Mucosa of stomach (tissue), 1 donor: ENCODE data around the gene CLDN6.

Experiments used
- H3K27me3 ChIP-seq: one replicate; pipeline ENCODE4 v1.7.0; 2013; ENCODE audit warnings: mild to moderate bottlenecking, low read length; ENCODE audit not compliant: control insufficient read depth, insufficient read depth
- H3K36me3 ChIP-seq: one replicate; pipeline ENCODE4 v1.7.0; 2013; ENCODE audit warnings: low read length; ENCODE audit not compliant: control insufficient read depth, insufficient read depth
- H3K4me1 ChIP-seq: one replicate; pipeline ENCODE4 v1.7.0; 2013; ENCODE audit warnings: mild to moderate bottlenecking, low read length; ENCODE audit not compliant: control insufficient read depth, insufficient read depth
- H3K4me3 ChIP-seq: one replicate; pipeline ENCODE4 v1.7.0; 2013; ENCODE audit warnings: low read length
- H3K9ac ChIP-seq: one replicate; pipeline ENCODE4 v1.7.0; 2013; ENCODE audit warnings: mild to moderate bottlenecking, low read length, moderate library complexity
- H3K9me3 ChIP-seq: one replicate; pipeline ENCODE4 v1.7.0; 2013; ENCODE audit warnings: mild to moderate bottlenecking, low read length, moderate library complexity; ENCODE audit not compliant: control insufficient read depth
- donor health status: Pancreatic carcinoma.

The CLDN6 gene

DNA sequence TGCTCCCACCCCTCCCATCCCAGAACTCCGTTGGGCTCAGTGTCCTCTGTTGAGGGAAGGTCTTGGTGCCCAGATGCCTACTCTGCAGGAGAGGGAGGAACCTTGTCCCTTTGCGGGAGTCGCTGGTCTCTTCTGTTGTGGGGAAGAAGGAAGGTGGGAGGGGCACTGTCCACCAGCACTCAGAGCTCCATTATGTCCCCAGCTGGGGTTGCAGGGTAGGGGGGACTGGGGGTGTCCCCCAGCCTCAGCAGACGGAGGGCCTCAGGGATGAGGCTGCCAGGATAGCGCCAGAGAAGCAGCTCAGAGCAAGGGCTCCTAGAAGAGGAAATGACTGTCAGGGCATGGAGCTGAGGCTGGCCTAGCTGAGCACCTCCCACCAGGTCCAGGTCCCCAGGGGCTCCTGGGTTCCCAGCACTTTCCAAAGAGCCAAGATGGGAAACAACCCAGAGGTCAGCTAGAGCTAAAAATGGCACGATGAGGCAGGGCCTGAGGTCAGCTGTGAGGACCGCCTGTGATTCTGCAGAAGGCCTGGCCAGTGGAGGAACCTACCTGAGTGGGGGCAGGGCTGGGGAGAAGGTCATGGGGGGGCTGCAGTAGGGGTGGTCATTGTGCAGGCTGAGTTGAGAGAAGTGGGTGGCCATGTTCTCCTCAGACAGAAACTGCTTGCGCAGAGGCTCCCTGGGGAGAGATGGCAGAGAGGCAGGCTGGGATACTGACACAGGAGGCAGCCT lies 4.9 kb upstream of the CLDN6 start:
- H3K4me1 ChIP-seq: peaks cover 28% of the 10 kb centered on the region
- no peaks in the 10 kb centered on the region for H3K36me3 ChIP-seq
- H3K27me3 ChIP-seq: peaks cover 1% of the 10 kb centered on the region
- peak overlapping the region; percentile 79 for H3K9ac ChIP-seq
- peak overlapping the region; percentile 82 for H3K4me3 ChIP-seq
- H3K9me3 ChIP-seq: no peaks in the 10 kb centered on the region

GRCh38 chr16:3022208-3022683 lies 4.3 kb upstream of the CLDN6 start:
- Histone ChIP-seq H3K4me3 (peak overlapping the region; percentile 82), H3K27me3 (peaks cover 6% of the 10 kb centered on the region), H3K9ac (peak overlapping the region; percentile 79), H3K9me3 (no peaks in the 10 kb centered on the region), H3K36me3 (no peaks in the 10 kb centered on the region), H3K4me1 (peaks cover 25% of the 10 kb centered on the region)

GRCh38 chr16:3021449-3022207 lies 3.6 kb upstream of the CLDN6 start:
- Histone ChIP-seq H3K9me3 (no peaks in the 10 kb centered on the region), H3K4me1 (peaks cover 25% of the 10 kb centered on the region), H3K27me3 (peaks cover 9% of the 10 kb centered on the region), H3K4me3 (peak overlapping the region; percentile 78), H3K9ac (peak overlapping the region; percentile 79), H3K36me3 (no peaks in the 10 kb centered on the region)

- Histone ChIP-seq H3K9me3 (no peaks in the 10 kb centered on the region), H3K4me1 (peaks cover 25% of the 10 kb centered on the region), H3K9ac (peak overlapping the region; percentile 79), H3K27me3 (peaks cover 9% of the 10 kb centered on the region), H3K4me3 (peak overlapping the region; percentile 78), H3K36me3 (no peaks in the 10 kb centered on the region)
Measured at GRCh38 chr16:3020604-3021448, 2.8 kb upstream of the CLDN6 start.

GRCh38 chr16:3020247-3020603 lies 2.2 kb upstream of the CLDN6 start, which contains the start of gene TNFRSF12A:
TSS of gene TNFRSF12A (plus strand) at chr16:3020368. CDS start at chr16:3020398, 30 bp downstream.
- Histone ChIP-seq H3K27me3 (peaks cover 9% of the 10 kb centered on the region), H3K36me3 (no peaks in the 10 kb centered on the region), H3K9me3 (no peaks in the 10 kb centered on the region), H3K9ac (peak within 1 kb of the TSS; percentile 79), H3K4me1 (peaks cover 25% of the 10 kb centered on the region), H3K4me3 (peak within 1 kb of the TSS; percentile 78)

DNA sequence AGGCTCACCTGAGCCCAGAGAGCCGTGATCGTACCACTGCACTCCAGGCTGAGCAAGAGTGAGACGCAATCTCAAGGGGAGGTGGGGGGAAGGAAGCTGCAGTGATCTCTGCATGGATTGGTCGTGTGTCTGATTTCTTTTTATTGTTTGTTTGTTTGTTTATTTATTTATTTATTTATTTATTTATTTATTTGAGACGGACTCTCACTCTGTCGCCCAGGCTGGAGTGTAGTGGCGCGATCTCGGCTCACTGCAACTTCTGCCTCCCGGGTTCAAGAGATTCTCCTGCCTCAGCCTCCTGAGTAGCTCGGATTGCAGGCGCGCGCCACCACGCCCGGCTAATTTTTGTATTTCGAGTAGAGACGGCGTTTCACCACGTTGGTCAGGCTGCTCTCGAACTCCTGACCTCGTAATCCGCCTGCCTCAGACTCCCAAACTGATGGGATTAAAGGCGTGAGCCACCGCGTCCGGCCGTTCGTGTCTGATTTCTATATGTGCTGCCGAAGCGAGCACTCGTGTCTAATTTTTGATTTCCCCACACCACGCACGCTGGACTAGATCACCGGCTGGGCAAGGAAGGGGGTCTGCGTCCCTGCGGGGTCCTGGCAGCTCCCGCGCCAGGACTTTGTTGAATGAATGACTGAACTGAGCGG lies 1.7 kb upstream of the CLDN6 start:
- H3K4me3 ChIP-seq: no peak overlapping the region
- H3K4me1 ChIP-seq: peaks cover 25% of the 10 kb centered on the region
- peaks cover 9% of the 10 kb centered on the region for H3K27me3 ChIP-seq
- no peak overlapping the region for H3K9ac ChIP-seq
- H3K9me3 ChIP-seq: no peaks in the 10 kb centered on the region
- H3K36me3 ChIP-seq: no peaks in the 10 kb centered on the region

DNA sequence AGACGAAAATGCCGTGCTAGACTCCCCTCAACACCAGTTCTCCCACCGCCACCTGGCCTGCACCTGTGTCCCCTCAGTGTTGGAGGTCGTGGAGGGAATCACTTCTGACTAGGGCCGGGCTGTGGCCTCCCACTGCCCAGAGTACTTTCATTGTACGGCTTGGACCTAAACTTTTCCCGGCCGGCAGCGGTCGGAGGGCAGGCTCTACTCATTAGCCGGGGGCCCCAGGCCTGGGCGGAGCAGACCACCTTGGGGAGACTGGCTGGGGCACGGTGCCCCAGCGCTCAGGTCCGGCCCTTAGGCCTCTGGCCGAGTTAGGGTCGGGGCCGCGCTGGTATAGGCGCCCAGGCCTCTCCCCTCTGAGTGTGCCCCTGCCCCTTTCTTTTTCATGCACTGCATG lies 639 bp downstream of the CLDN6 start:
- no peaks in the 10 kb centered on the region for H3K9me3 ChIP-seq
- H3K27me3 ChIP-seq: peaks cover 27% of the 10 kb centered on the region
- H3K4me1 ChIP-seq: peaks cover 22% of the 10 kb centered on the region
- H3K4me3 ChIP-seq: no peak overlapping the region
- H3K9ac ChIP-seq: no peak overlapping the region
- no peaks in the 10 kb centered on the region for H3K36me3 ChIP-seq

DNA sequence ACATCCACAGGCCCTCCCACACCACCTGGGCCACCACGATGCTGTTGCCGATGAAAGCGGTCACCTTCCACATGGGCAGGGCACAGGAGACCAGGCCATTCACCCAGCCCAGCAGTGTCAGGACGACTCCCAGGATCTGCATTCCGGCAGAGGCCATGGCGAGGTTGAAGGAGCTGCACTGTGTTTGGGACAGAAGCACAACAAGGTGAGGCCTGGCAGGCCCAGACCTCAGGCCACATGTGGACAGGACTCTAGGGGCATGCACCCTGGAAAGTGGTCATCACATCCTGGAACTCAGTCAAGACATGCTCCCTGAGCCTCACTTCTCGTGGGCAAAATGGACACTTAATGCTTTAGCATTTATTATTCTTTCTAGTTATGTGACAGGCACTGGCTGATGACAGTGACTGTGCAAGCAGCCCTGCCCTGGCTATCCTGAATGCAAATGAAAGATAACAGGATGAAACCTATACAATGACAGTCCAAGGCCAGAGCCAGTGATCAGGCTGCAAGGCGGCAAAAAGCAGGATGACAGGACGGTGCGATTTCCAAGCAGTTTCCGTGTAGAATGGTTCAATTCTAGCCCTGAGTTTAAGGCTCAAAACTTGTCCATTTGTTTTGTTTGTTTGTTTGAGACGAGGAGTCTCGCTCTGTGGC lies 2.0 kb downstream of the CLDN6 start:
- no peak overlapping the region for H3K9ac ChIP-seq
- H3K4me1 ChIP-seq: peaks cover 10% of the 10 kb centered on the region
- H3K4me3 ChIP-seq: no peak overlapping the region
- H3K9me3 ChIP-seq: no peaks in the 10 kb centered on the region
- H3K36me3 ChIP-seq: no peaks in the 10 kb centered on the region
- H3K27me3 ChIP-seq: peaks cover 38% of the 10 kb centered on the region

DNA sequence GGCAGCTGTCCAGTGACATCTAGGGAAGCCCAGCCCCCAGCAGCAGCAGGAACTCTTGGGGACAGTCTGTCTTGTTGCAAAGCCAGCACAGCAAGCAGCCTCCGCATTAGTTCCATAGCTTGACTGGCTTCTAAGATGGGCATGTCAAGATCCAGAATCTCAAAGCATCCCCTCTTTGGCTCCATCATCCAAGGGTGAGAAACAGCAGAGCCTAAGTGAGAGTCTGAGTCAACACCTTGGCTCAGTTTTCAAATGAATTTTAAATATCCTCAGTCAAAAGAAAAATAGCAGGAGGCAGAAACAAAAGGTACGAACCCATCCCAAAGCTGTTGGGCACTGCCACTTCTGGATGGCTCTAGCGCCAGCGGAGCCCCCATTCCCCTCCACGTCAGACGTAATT lies 3.0 kb downstream of the CLDN6 start:
- peaks cover 38% of the 10 kb centered on the region for H3K27me3 ChIP-seq
- no peaks in the 10 kb centered on the region for H3K9me3 ChIP-seq
- no peaks in the 10 kb centered on the region for H3K36me3 ChIP-seq
- H3K4me3 ChIP-seq: no peak overlapping the region
- H3K9ac ChIP-seq: no peak overlapping the region
- H3K4me1 ChIP-seq: peaks cover 13% of the 10 kb centered on the region

DNA sequence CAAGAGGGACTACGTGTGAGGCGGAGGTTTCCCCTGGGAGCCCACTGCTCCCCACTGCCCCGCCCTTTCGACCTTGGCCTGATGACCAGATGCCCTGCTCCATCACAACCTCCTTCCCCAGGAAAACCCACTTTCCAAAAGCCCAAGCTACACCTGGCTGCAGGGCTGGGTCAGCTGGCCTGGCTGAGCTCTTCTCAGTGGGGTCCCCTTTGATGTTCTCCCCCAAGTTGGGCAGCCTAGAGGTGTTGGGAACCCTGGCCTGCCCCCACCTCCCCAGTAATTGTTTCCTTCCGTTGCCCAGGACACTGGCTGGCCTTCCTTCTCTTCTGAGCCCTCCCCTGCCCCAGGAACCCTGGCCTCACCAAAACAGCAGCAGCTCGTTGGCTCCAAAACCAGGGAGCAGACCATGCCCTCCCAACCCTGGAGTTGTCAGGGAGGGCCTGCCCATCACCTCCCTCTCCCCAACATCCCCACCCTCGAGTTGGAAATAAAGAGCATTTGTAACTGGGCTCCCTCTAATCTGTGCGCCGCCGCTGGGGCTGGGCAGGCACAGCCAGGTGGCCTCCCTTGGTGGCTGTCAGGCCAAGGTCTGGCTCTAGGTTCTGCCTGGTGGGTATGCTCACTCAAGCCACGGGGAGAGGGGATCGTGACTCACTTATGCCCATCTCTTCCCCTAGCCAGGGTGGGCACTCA lies 3.8 kb downstream of the CLDN6 start:
- Histone ChIP-seq H3K4me1 (peaks cover 20% of the 10 kb centered on the region), H3K36me3 (no peaks in the 10 kb centered on the region), H3K4me3 (no peak overlapping the region), H3K9me3 (no peaks in the 10 kb centered on the region), H3K9ac (no peak overlapping the region), H3K27me3 (peaks cover 38% of the 10 kb centered on the region)
